ENCODE measurements around the gene KY.

DNA sequence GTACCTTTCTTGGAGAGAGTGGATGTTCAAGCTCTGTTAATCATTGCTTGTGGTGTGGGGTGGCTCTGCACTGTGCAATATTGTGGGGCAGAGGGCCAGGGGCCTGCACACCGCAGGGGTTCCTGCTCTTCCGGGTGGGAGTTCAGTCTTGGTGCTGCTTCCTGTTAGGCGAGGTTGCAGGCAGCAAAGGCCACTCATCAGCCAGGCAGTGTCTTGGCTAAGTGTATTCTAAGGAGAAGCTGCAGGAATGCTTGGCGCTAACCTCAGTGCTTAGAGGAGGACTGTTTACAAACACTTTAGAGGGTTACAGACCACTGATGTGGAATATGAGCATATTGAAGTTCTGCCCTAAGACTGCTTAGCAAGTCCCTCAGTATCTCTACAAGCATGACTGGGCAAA lies 83.2 kb downstream of the KY start:
- TF ChIP-seq, protein P1, sequence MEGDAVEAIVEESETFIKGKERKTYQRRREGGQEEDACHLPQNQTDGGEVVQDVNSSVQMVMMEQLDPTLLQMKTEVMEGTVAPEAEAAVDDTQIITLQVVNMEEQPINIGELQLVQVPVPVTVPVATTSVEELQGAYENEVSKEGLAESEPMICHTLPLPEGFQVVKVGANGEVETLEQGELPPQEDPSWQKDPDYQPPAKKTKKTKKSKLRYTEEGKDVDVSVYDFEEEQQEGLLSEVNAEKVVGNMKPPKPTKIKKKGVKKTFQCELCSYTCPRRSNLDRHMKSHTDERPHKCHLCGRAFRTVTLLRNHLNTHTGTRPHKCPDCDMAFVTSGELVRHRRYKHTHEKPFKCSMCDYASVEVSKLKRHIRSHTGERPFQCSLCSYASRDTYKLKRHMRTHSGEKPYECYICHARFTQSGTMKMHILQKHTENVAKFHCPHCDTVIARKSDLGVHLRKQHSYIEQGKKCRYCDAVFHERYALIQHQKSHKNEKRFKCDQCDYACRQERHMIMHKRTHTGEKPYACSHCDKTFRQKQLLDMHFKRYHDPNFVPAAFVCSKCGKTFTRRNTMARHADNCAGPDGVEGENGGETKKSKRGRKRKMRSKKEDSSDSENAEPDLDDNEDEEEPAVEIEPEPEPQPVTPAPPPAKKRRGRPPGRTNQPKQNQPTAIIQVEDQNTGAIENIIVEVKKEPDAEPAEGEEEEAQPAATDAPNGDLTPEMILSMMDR (IDR thresholded peaks at IDR 0.05; ENCODE audit: low read length): no peak
- no peak for TF ChIP-seq EZH2 (optimal IDR thresholded peaks at IDR 0.05; ENCODE audit: low read depth, low read length)
